Right lobe of liver (tissue), 6 donors: ENCODE measurements around the gene RASL11A. TPM values are rescaled to one million over a fixed set of nuclear protein-coding genes. Genes with fewer than 3 reads are reported as not detected.

Experiments
- ATAC-seq, 4 donors: fragments of 200-7000 bp; cut with Tn5 transposase; one replicate each; pipeline ENCODE4 v1.9.1; 2020; ENCODE audit warnings: mild to moderate bottlenecking in 4 of 4, moderate library complexity in 4 of 4
- DNase-seq, 3 donors: peaks; one replicate each; pipeline ENCODE4 v3.0.0-alpha.2; 2020
- H3K27ac ChIP-seq, 3 donors: fragments of 200-600 bp; one replicate each; pipeline ENCODE4 v1.8.0; 2022
- H3K27me3 ChIP-seq, 2 donors: fragments of 200-600 bp; one replicate each; pipeline ENCODE4 v1.8.0; 2022
- H3K36me3 ChIP-seq, 4 donors: fragments of 200-600 bp; sonication (generic) in 1 of 4; one replicate each; pipeline versions ENCODE4 v1.5.1 to v1.8.0; 2017 to 2022; ENCODE audit warnings: control low read depth in 1 of 4
- H3K4me1 ChIP-seq, 4 donors: fragments of 200-600 bp; sonication (generic) in 1 of 4; one replicate each; pipeline versions ENCODE4 v1.5.1 to v1.8.0; 2017 to 2022; ENCODE audit warnings: control low read depth in 1 of 4
- H3K4me3 ChIP-seq, 3 donors: fragments of 200-600 bp; one replicate each; pipeline ENCODE4 v1.8.0; 2022
- H3K9me3 ChIP-seq, 4 donors: fragments of 200-600 bp; sonication (generic) in 1 of 4; one replicate each; pipeline versions ENCODE4 v1.5.1 to v1.8.0; 2017 to 2022; ENCODE audit warnings: control low read depth in 1 of 4
- POLR2A ChIP-seq: fragments of 450-650 bp; IDR thresholded peaks from one replicate; pipeline ENCODE4 v1.6.1; 2017; ENCODE audit warnings: antibody characterized with exemption, mild to moderate bottlenecking
- WGBS: methylation state at CpG from one replicate; pipeline ENCODE4 v1.1.6; 2018; ENCODE audit warnings: low coverage, low lambda C conversion rate; ENCODE audit not compliant: insufficient coverage; ENCODE audit errors: missing lambda C conversion rate; 5-methylcytosine and 5-hydroxymethylcytosine counted together
- intact Hi-C, 2 donors: fragments of 100-400 bp; cut with DNase I; formaldehyde crosslinking; loops; one replicate each; pipeline versions ENCODE4 v1.11.2 to v1.14.1; 2022
- total RNA-seq, 6 experiments: library from RNA; depleted of rRNA in 2 of 6; stranded (reverse); fragments of >200 nt in 2 of 6; fragmentation: NEBNext Ultra II Directional in 3 of 6; extraction: Animal tissue kit (Norgen Biotek cat#: 25700) in 3 of 6; gene quantifications; one replicate each; pipeline versions ENCODE4 v1.1.0 to v1.2.4, GENCODE V29; 2016 to 2023
- TF ChIP-seq, protein P1 (sequence below), 4 donors: fragments of 200-600 bp in 3 of 4; fragments of 450-650 bp in 1 of 4; IDR thresholded peaks; one replicate each; pipeline versions ENCODE4 v1.5.1 to v1.8.0; 2016 to 2022; ENCODE audit warnings: antibody characterized with exemption in 4 of 4, mild to moderate bottlenecking in 2 of 4
- donor health status: DM: no; HTN: yes; CAD: no.
- donor health status: DM: no; HTN: no; CAD: no.
- donor health status: DM: no; HTN: no; CAD: no.
- donor health status: DM: no; HTN: yes; CAD: no.
- donor health status: DM: no; HTN: yes; CAD: no.

Gene RASL11A
- total RNA-seq, 6 experiments from 2014 or later, result 4.2 to 23.4 (median 6.1) TPM

DNA sequence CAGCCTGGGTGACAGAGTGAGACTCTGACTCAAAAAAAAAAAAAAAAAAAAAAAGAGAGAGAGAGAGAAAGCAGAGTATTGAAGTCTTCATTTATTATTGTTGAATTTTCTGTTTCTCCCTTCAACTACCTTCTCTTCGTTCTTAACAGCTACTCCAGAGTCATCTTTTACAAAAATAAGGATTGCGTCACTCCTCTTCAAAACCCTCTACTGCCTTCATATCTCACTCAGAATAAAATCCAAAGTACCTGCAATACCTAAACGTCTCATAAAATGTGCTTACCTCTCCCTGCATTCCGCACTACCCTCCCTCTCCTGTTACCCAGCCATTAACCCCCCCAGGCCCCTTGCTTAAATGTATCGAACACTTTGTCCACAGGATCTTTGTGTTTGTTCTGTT lies 36.7 kb upstream of the RASL11A start:
- Histone ChIP-seq H3K4me1 (no peaks in the 10 kb centered on the region), H3K27ac (no peak overlapping the region), H3K36me3 (no peaks in the 10 kb centered on the region), H3K27me3 (no peaks in the 10 kb centered on the region), H3K4me3 (no peak overlapping the region), H3K9me3 (no peaks in the 10 kb centered on the region)
- no peak for DNase-seq
- TF ChIP-seq, protein P1, sequence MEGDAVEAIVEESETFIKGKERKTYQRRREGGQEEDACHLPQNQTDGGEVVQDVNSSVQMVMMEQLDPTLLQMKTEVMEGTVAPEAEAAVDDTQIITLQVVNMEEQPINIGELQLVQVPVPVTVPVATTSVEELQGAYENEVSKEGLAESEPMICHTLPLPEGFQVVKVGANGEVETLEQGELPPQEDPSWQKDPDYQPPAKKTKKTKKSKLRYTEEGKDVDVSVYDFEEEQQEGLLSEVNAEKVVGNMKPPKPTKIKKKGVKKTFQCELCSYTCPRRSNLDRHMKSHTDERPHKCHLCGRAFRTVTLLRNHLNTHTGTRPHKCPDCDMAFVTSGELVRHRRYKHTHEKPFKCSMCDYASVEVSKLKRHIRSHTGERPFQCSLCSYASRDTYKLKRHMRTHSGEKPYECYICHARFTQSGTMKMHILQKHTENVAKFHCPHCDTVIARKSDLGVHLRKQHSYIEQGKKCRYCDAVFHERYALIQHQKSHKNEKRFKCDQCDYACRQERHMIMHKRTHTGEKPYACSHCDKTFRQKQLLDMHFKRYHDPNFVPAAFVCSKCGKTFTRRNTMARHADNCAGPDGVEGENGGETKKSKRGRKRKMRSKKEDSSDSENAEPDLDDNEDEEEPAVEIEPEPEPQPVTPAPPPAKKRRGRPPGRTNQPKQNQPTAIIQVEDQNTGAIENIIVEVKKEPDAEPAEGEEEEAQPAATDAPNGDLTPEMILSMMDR (IDR thresholded peaks at IDR 0.05), result no peak
- TF ChIP-seq POLR2A, result no peak
- intact Hi-C loops, result no loop called here
- WGBS, result 82% methylated on average over 5 of the region's 5 CpGs
- no peak for ATAC-seq

DNA sequence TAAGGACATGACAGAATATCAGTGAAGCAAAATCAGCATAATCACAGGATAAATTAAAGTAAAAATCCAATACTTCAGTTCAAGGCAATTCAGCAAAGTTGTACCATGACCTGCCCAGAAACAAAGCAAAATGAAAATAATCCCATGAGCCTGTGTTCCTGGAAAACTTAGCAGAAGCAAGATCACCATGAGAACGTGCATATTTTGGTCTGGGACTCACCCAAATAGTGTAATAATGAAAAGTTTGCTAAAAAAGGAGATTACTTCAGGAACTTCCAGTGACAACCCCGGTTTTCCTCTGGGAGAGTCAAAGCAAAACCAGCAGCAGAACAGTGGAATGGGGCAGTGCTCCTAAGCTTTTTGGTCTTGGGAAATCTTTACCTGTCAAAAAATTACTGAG lies 34.2 kb upstream of the RASL11A start:
- no peak overlapping the region for H3K4me3 ChIP-seq
- H3K27me3 ChIP-seq, result no peaks in the 10 kb centered on the region
- no peak for ATAC-seq
- no peak overlapping the region for H3K27ac ChIP-seq
- no peaks in the 10 kb centered on the region for H3K4me1 ChIP-seq
- WGBS, result 56% methylated on average over 2 of the region's 2 CpGs
- TF ChIP-seq POLR2A, result no peak
- TF ChIP-seq, protein P1 (IDR thresholded peaks at IDR 0.05), result no peak
- H3K36me3 ChIP-seq, result no peaks in the 10 kb centered on the region
- no peak for DNase-seq
- H3K9me3 ChIP-seq, result no peaks in the 10 kb centered on the region
- intact Hi-C loops, result no loop called here

DNA sequence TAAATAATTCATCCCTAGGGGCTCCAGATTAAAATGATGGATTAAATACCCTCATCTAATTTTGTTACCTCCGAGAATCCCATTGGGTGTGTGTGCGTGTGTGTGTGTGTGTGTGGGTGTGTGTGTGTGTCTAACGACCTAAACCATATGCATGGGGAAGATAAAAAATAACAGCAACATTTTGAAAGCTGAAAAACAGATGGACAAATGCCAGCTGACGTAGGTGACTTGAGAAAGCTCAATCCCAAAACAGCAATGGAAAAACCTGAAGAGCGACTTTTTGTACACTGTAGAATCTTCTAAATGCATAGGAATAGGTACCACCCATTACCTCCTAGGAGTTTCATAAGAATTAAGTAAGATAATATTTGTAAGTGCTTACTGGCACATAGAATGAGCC lies 27.9 kb upstream of the RASL11A start:
- no peak overlapping the region for H3K27ac ChIP-seq
- H3K4me1 ChIP-seq, result no peaks in the 10 kb centered on the region
- 75% methylated on average over 3 of the region's 5 CpGs for WGBS
- H3K27me3 ChIP-seq, result no peaks in the 10 kb centered on the region
- H3K36me3 ChIP-seq, result no peaks in the 10 kb centered on the region
- intact Hi-C loops, result no loop called here
- TF ChIP-seq, protein P1 (IDR thresholded peaks at IDR 0.05), result no peak
- TF ChIP-seq POLR2A, result no peak
- ATAC-seq (no peak), DNase-seq (no peak)
- H3K9me3 ChIP-seq, result no peaks in the 10 kb centered on the region
- no peak overlapping the region for H3K4me3 ChIP-seq

DNA sequence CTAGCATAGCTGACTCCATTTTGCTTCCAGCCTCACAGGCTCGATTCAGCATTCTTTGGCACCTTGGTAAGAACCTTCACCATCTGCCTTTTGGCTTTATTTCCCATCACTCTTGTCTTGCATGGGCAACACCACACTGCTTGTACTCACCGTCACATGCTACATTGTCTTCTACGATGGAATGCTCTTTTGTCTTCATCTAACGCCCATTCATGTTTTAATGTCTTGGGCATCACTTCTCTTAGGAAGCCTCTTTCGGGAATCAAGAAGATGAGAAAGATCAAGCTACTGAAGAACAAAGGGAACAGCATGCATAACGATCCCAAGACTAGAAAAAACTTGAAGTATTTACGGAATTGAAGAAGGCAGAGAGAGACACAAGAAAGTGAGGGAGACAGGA lies 25.0 kb upstream of the RASL11A start:
- WGBS, result 91% methylated on average over 7 of the region's 7 CpGs
- Histone ChIP-seq H3K4me1 (no peaks in the 10 kb centered on the region), H3K27ac (no peak overlapping the region), H3K27me3 (no peaks in the 10 kb centered on the region), H3K4me3 (no peak overlapping the region), H3K9me3 (no peaks in the 10 kb centered on the region), H3K36me3 (no peaks in the 10 kb centered on the region)
- ATAC-seq (no peak), DNase-seq (no peak)
- intact Hi-C loops, result no loop called here
- TF ChIP-seq POLR2A, result no peak
- TF ChIP-seq, protein P1 (IDR thresholded peaks at IDR 0.05), result no peak

DNA sequence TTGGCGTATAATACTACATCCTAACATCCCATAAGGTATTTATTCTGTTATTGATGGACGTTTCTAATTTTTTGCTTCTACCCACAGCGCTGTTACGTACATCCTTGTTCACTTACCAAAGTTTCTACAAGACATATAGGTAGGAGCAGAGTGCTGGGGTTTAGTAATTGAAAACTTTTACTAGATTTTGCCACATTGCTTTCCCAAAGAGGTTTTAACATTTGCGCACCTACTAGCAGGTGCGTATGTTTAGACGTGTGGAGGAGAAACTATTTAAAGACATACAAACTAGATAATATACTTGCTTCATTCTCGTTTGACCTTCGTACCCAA lies 19.8 kb upstream of the RASL11A start:
- 0% methylated on average over 9 of the region's 9 CpGs for WGBS
- H3K4me1 ChIP-seq, result peaks cover 0 to 31% (median 0%) of the 10 kb centered on the region in 4 donors

More for the DNA sequence above, 19.8 kb upstream of the RASL11A start:
- TF ChIP-seq, protein P1 (IDR thresholded peaks at IDR 0.05), result no peak
- no peak for TF ChIP-seq POLR2A
- intact Hi-C loops, result no loop called here
- ATAC-seq (no peak), DNase-seq (no peak)
- Histone ChIP-seq H3K27ac (peak overlapping the region; percentile 96 to 99 (median 96)), H3K9me3 (no peaks in the 10 kb centered on the region), H3K27me3 (no peaks in the 10 kb centered on the region), H3K4me3 (peak overlapping the region; percentile 66 to 97 (median 95)), H3K36me3 (peaks cover 0 to 23% (median under 1%) of the 10 kb centered on the region in 4 donors)
